IMR-90 (cell line): ENCODE data around the gene FANCL. TPM values are rescaled to one million over a fixed set of nuclear protein-coding genes. Genes with fewer than 3 reads are reported as not detected.

Experiments used
- polyA plus RNA-seq, 3 experiments: library from polyadenylated mRNA; depleted of rRNA; stranded (reverse); fragments of >200 nt; gene quantifications; 2 replicates each; pipeline ENCODE4 v1.2.3, GENCODE V29; 2012; ENCODE audit warnings: low replicate concordance in 1 of 3
- total RNA-seq: library from RNA; depleted of rRNA; stranded (reverse); fragments of >200 nt; gene quantifications from 2 replicates; pipeline ENCODE4 v1.2.3, GENCODE V29; 2012; rRNA removed

The FANCL gene
- total and polyA plus RNA-seq, 2 of the 4 experiments (the other 2 are of a cell fraction): 9.0 to 12.7 TPM

Other genes starting within 250 kb of the FANCL start
- gene VRK2, start 194.5 kb downstream of the FANCL start, total RNA-seq: 22.8 and 27.2 TPM in 2 replicates
- 11.0 and 12.2 TPM in 2 replicates for gene VRK2, start 194.5 kb downstream of the FANCL start, polyA plus RNA-seq (2012; rRNA removed)